H9 (cell line): ENCODE data around the gene MCF2L. TPM values are rescaled to one million over a fixed set of nuclear protein-coding genes. Genes with fewer than 3 reads are reported as not detected.

Source experiments
- DNase-seq: peaks from one replicate; pipeline ENCODE4 v3.0.0-alpha.2; 2017
- H2AFZ ChIP-seq: one replicate; pipeline ENCODE4 v1.6.1; 2013; ENCODE audit warnings: mild to moderate bottlenecking, low read length, control low read depth, moderate library complexity
- H2AK5ac ChIP-seq: 2 replicates; pipeline ENCODE4 v1.6.1; 2013; ENCODE audit warnings: low read length, control low read depth, mixed read lengths; ENCODE audit not compliant: insufficient read length
- H2BK120ac ChIP-seq: one replicate; pipeline ENCODE4 v1.6.1; 2013; ENCODE audit warnings: low read depth, mild to moderate bottlenecking, low read length, control low read depth, inconsistent platforms; ENCODE audit not compliant: poor library complexity, severe bottlenecking
- H2BK12ac ChIP-seq: 2 replicates; pipeline ENCODE4 v1.6.1; 2013; ENCODE audit warnings: low read length, control low read depth, mixed read lengths, low read depth; ENCODE audit not compliant: insufficient read length
- H2BK15ac ChIP-seq: 2 replicates; pipeline ENCODE4 v1.6.1; 2013; ENCODE audit warnings: low read depth, low read length, control low read depth
- H2BK20ac ChIP-seq: one replicate; pipeline ENCODE4 v1.6.1; 2013; ENCODE audit warnings: low read depth, mild to moderate bottlenecking, low read length, control low read depth, inconsistent platforms; ENCODE audit not compliant: poor library complexity, severe bottlenecking
- H2BK5ac ChIP-seq: 2 replicates; pipeline ENCODE4 v1.6.1; 2013; ENCODE audit warnings: low read length, control low read depth, mixed read lengths; ENCODE audit not compliant: insufficient read length
- H3K14ac ChIP-seq: 2 replicates; pipeline ENCODE4 v1.6.1; 2013; ENCODE audit warnings: low read length, control low read depth; ENCODE audit not compliant: insufficient read depth
- H3K18ac ChIP-seq: 2 replicates; pipeline ENCODE4 v1.6.1; 2013; ENCODE audit warnings: low read depth, mild to moderate bottlenecking, mixed read lengths, low read length, control low read depth; ENCODE audit not compliant: insufficient read length
- H3K23ac ChIP-seq: 2 replicates; pipeline ENCODE4 v1.6.1; 2013; ENCODE audit warnings: low read length, control low read depth, mixed read lengths, low read depth; ENCODE audit not compliant: insufficient read length
- H3K23me2 ChIP-seq: 2 replicates; pipeline ENCODE4 v1.6.1; 2013; ENCODE audit warnings: low read depth, mild to moderate bottlenecking, mixed read lengths, low read length, control low read depth; ENCODE audit not compliant: insufficient read length, poor library complexity, severe bottlenecking
- H3K27ac ChIP-seq: 2 replicates; pipeline ENCODE4 v1.5.1; 2013; ENCODE audit warnings: low read length, control low read depth, mixed read lengths, low read depth; ENCODE audit not compliant: insufficient read length
- H3K27me3 ChIP-seq: 2 replicates; pipeline ENCODE4 v1.6.1; 2013; ENCODE audit warnings: low read length, control low read depth, inconsistent platforms; ENCODE audit not compliant: insufficient read depth
- H3K4ac ChIP-seq: 2 replicates; pipeline ENCODE4 v1.6.1; 2013; ENCODE audit warnings: low read depth, mild to moderate bottlenecking, control low read depth, inconsistent platforms, low read length, moderate library complexity
- H3K4me1 ChIP-seq: 2 replicates; pipeline ENCODE4 v1.6.1; 2013; ENCODE audit warnings: low read length, control low read depth, inconsistent platforms; ENCODE audit not compliant: insufficient read depth
- H3K4me2 ChIP-seq: 2 replicates; pipeline ENCODE4 v1.6.1; 2013; ENCODE audit warnings: low read length, control low read depth, mixed read lengths; ENCODE audit not compliant: insufficient read length, insufficient read depth
- H3K56ac ChIP-seq: 2 replicates; pipeline ENCODE4 v1.6.1; 2013; ENCODE audit warnings: low read depth, mild to moderate bottlenecking, mixed read lengths, low read length, control low read depth; ENCODE audit not compliant: insufficient read length
- H3K79me1 ChIP-seq: 2 replicates; pipeline ENCODE4 v1.6.1; 2013; ENCODE audit warnings: low read depth, mild to moderate bottlenecking, moderate library complexity, low read length, control low read depth, inconsistent platforms; ENCODE audit not compliant: insufficient read depth, poor library complexity, severe bottlenecking
- H3K79me2 ChIP-seq: 2 replicates; pipeline ENCODE4 v1.6.1; 2013; ENCODE audit warnings: low read length, control low read depth, inconsistent platforms; ENCODE audit not compliant: insufficient read depth
- H3K9ac ChIP-seq: 2 replicates; pipeline ENCODE4 v1.6.1; 2013; ENCODE audit warnings: low read length, control low read depth, mixed read lengths; ENCODE audit not compliant: insufficient read length; ENCODE audit errors: extremely low read depth
- H3K9me3 ChIP-seq: one replicate; pipeline ENCODE4 v1.6.1; 2013; ENCODE audit warnings: low read depth, low read length, inconsistent platforms; ENCODE audit not compliant: control insufficient read depth
- H3T11ph ChIP-seq: one replicate; pipeline ENCODE4 v1.6.1; 2013; ENCODE audit warnings: mild to moderate bottlenecking, low read length, control low read depth, inconsistent platforms
- H4K20me1 ChIP-seq: one replicate; pipeline ENCODE4 v1.6.1; 2013; ENCODE audit not compliant: control insufficient read depth, insufficient read length, insufficient read depth
- H4K5ac ChIP-seq: 2 replicates; pipeline ENCODE4 v1.6.1; 2013; ENCODE audit warnings: low read depth, mild to moderate bottlenecking, mixed read lengths, low read length, control low read depth; ENCODE audit not compliant: insufficient read length
- H4K8ac ChIP-seq: replicated peaks from 2 replicates; pipeline ENCODE4 v1.6.1; 2013; ENCODE audit warnings: low read length, control low read depth, mixed read lengths, low read depth; ENCODE audit not compliant: insufficient read length
- H4K91ac ChIP-seq: 2 replicates; pipeline ENCODE4 v1.6.1; 2013; ENCODE audit warnings: low read depth, mild to moderate bottlenecking, moderate library complexity, mixed read lengths, low read length, control low read depth; ENCODE audit not compliant: insufficient read length
- H3K27ac Mint-ChIP-seq, 3 experiments: 2 replicates in 2 of 3; 3 replicates in 1 of 3; pipeline ENCODE4 v1.8.0; 2020 to 2021; ENCODE audit warnings: mixed read lengths in 3 of 3, mild to moderate bottlenecking in 1 of 3, moderate library complexity in 1 of 3
- H3K27me3 Mint-ChIP-seq: 2 replicates; pipeline ENCODE4 v1.8.0; 2021; ENCODE audit warnings: low read depth, mild to moderate bottlenecking, moderate library complexity, mixed read lengths
- H3K36me3 Mint-ChIP-seq, 3 experiments: 2 replicates in 2 of 3; 3 replicates in 1 of 3; pipeline ENCODE4 v1.8.0; 2020 to 2021; ENCODE audit warnings: low read depth in 3 of 3, mixed read lengths in 3 of 3; ENCODE audit not compliant: insufficient read depth in 1 of 3
- H3K4me1 Mint-ChIP-seq, 2 experiments: 2 replicates each; pipeline ENCODE4 v1.8.0; 2020; ENCODE audit warnings: mixed read lengths in 2 of 2
- H3K4me3 Mint-ChIP-seq, 2 experiments: 2 replicates in 1 of 2; 3 replicates in 1 of 2; pipeline ENCODE4 v1.8.0; 2020 to 2021; ENCODE audit warnings: mild to moderate bottlenecking in 2 of 2, mixed read lengths in 2 of 2, moderate library complexity in 1 of 2
- H3K9me3 Mint-ChIP-seq, 2 experiments: 2 replicates in 1 of 2; 3 replicates in 1 of 2; pipeline ENCODE4 v1.8.0; 2020; ENCODE audit warnings: mild to moderate bottlenecking in 2 of 2, mixed read lengths in 2 of 2, moderate library complexity in 1 of 2
- WGBS: extraction: QIAGEN DNeasy Blood & Tissue Kit; methylation state at CpG from one replicate; pipeline ENCODE4 v1.1.7; 2013; ENCODE audit warnings: missing lambda C conversion rate, low lambda C conversion rate, mixed read lengths; ENCODE audit not compliant: insufficient read length; ENCODE audit errors: extremely low coverage; 5-methylcytosine and 5-hydroxymethylcytosine counted together
- total RNA-seq: library from RNA; stranded (reverse); gene quantifications from 2 replicates; pipeline ENCODE4 v1.2.1, GENCODE V29; 2021
- TF ChIP-seq, protein P1 (sequence below): fragments of 200-600 bp; sonication (generic); conservative IDR thresholded peaks from 3 replicates; pipeline ENCODE4 v1.8.0; 2021; ENCODE audit warnings: antibody characterized with exemption, mild to moderate bottlenecking

MCF2L gene
- total RNA-seq, 1 experiment from 2014 or later = 18.5 TPM

- Histone ChIP-seq H3K23ac (no peak overlapping the region), H3K27me3 (no peaks in the 10 kb centered on the region), H3K4me1 (no peaks in the 10 kb centered on the region; the same call in 1 of the 2 replicates), H2BK15ac (no peak overlapping the region), H3K79me2 (no peaks in the 10 kb centered on the region), H3K4ac (no peak overlapping the region), H3K14ac (no peak overlapping the region; the same call in 1 of the 2 replicates), H3K23me2 (no peaks in the 10 kb centered on the region), H3K4me2 (no peak overlapping the region), H2BK12ac (no peak overlapping the region), H3K9ac (no peak overlapping the region), H3K27ac (no peak overlapping the region), H2BK20ac (no peak overlapping the region), H4K91ac (no peak overlapping the region), H2BK5ac (no peak overlapping the region), H4K8ac (no peak overlapping the region), H4K5ac (no peak overlapping the region), H2AFZ (no peak overlapping the region), H2BK120ac (no peak overlapping the region), H3T11ph (no peak overlapping the region), H3K79me1 (no peaks in the 10 kb centered on the region), H3K18ac (peak overlapping the region; percentile 16), H4K20me1 (no peaks in the 10 kb centered on the region), H2AK5ac (no peak overlapping the region), H3K9me3 (no peaks in the 10 kb centered on the region), H3K56ac (no peak overlapping the region)
- Mint-ChIP-seq H3K27ac (no peak overlapping the region), H3K9me3 (no peaks in the 10 kb centered on the region), H3K36me3 (no peaks in the 10 kb centered on the region), H3K4me3 (no peak overlapping the region), H3K27me3 (peaks cover 27% of the 10 kb centered on the region), H3K4me1 (peaks cover 10 to 15% of the 10 kb centered on the region in 2 experiments)
- TF ChIP-seq, protein P1, sequence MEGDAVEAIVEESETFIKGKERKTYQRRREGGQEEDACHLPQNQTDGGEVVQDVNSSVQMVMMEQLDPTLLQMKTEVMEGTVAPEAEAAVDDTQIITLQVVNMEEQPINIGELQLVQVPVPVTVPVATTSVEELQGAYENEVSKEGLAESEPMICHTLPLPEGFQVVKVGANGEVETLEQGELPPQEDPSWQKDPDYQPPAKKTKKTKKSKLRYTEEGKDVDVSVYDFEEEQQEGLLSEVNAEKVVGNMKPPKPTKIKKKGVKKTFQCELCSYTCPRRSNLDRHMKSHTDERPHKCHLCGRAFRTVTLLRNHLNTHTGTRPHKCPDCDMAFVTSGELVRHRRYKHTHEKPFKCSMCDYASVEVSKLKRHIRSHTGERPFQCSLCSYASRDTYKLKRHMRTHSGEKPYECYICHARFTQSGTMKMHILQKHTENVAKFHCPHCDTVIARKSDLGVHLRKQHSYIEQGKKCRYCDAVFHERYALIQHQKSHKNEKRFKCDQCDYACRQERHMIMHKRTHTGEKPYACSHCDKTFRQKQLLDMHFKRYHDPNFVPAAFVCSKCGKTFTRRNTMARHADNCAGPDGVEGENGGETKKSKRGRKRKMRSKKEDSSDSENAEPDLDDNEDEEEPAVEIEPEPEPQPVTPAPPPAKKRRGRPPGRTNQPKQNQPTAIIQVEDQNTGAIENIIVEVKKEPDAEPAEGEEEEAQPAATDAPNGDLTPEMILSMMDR = no peak
- no CpG with 5 or more reads among the region's 24 CpGs for WGBS
- DNase-seq = no peak
Observed at GRCh38 chr13:113121183-113121927, 152.3 kb downstream of the MCF2L start.
